ENCODE measurements around the gene SETD6. TPM values are rescaled to one million over a fixed set of nuclear protein-coding genes. Genes with fewer than 3 reads are reported as not detected.

SETD6 gene
- total RNA-seq, 2 experiments from 2014 or later, result 12.6 to 17.8 TPM

DNA sequence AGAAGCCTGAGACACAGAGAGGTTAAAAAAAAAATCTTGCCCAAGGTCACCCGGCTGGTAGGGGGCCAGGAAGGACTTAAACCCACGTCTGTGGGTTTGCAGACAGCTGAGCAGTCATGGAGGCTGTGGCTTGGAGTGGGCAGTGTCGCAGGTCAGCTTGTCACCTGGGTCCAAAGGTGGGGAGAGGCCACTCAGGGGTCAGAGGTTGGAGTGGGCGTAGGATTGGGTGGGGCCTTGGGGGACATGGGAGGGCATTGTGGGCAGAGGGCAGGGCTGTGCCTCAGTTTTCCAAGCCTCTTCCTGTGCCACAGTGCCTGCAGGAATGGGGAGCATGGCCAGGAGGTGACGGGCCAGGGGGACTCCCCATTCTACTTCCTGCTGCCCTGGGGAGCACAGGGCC lies 17.4 kb upstream of the SETD6 start:
- DNase-seq, result no peak
- Mint-ChIP-seq H3K9me3 (ENCODE audit: low read depth) (no peaks in the 10 kb centered on the region), H3K27ac (no peak overlapping the region), H3K27me3 (peaks cover 17% of the 10 kb centered on the region), H3K36me3 (no peaks in the 10 kb centered on the region), H3K4me1 (peaks cover 23% of the 10 kb centered on the region), H3K4me3 (no peak overlapping the region)
- CTCF ChIA-PET, result interaction anchor here (0.8 to 1.2 kb wide), 3 partner anchors 10 to 161 kb away, joined by 3 to 4 read pairs (median 4); no protein-coding TSS in a partner anchor
- no peak for ATAC-seq

GRCh38 chr16:58498341-58499091 lies 16.8 kb upstream of the SETD6 start:
- CTCF ChIA-PET, result interaction anchor here (1.2 to 1.6 kb wide), 3 partner anchors 11 to 234 kb away, joined by 3 to 4 read pairs (median 4); no protein-coding TSS in a partner anchor
- ATAC-seq, result no peak
- no peak overlapping the region for H3K4me3 Mint-ChIP-seq

DNA sequence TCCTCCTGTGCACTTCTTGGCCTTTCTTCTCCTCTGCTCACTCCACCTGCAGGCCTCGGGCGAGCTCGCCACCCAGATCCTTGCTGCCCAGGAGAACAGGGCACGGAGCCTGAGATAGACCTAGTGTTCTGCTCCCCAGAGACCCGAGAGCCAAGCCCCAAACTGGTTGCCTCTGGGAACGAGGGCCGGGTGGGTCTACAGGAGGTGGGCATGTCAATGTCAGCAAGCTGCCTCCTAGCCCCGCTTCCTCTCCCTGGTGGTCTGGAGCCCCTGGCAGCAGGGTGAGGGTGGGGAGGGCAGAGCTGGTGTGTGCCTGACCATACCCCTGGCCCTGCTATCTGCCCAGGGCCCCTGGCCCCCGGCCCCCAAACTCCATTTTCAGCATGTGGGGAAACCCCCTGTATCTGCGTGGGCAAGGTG lies 16.2 kb upstream of the SETD6 start:
- no peak for ATAC-seq
- Mint-ChIP-seq H3K27me3 (peaks cover 15% of the 10 kb centered on the region), H3K36me3 (no peaks in the 10 kb centered on the region), H3K4me1 (peaks cover 23% of the 10 kb centered on the region), H3K27ac (no peak overlapping the region), H3K9me3 (ENCODE audit: low read depth) (no peaks in the 10 kb centered on the region), H3K4me3 (no peak overlapping the region)
- no peak for DNase-seq
- CTCF ChIA-PET, result interaction anchor here (1.0 to 3.8 kb wide), 5 partner anchors 11 to 257 kb away, joined by 3 to 17 read pairs (median 6); no protein-coding TSS in a partner anchor

More at GRCh38 chr16:58498341-58499091, 16.8 kb upstream of the SETD6 start:
- Mint-ChIP-seq H3K27me3 (peaks cover 17% of the 10 kb centered on the region), H3K9me3 (ENCODE audit: low read depth) (no peaks in the 10 kb centered on the region), H3K36me3 (no peaks in the 10 kb centered on the region), H3K27ac (no peak overlapping the region), H3K4me1 (peaks cover 23% of the 10 kb centered on the region)
- DNase-seq, result no peak

DNA sequence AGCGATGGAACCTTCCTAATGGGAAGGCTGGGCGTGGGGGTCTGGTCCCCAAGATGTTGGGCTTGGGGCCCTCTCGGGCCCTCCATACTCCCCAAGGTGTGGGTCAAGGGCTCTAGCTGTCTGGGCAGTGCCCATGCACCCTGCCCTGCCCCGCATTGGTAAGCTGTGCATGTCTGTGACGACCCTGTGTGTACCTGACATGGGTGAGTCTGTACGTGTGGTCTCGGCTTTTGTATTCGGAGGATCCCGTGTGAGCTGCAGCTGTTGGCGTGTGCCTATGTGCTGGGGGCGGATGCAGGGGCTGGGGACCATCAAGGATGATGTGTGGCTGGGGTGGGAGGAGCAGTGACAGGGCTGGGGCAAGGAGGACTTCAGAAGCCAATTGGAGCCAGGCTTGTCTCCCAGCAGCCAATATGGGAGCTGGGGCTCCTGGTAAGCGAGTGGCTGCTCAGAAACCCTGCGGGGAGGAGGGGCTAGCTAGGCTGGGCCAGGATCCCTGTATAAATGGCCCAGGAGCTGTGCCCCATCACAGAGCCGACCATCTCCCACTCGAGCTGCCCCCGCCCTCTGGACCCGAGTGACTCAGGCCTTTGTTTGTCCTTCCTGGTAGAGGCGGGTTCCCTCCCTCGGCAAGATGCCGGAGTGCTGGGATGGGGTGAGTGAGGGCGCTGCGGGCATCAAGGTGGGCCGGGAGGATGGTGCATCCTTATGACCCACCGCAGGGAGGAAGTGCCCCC lies 15.5 kb upstream of the SETD6 start, which contains the start of gene NDRG4:
NDRG4 (plus strand) TSS at position 529 of the 737 bp plus-strand sequence; CDS start at position 635, 106 bp downstream.
- Mint-ChIP-seq H3K27ac (no peak within 1 kb of the TSS), H3K27me3 (peaks cover 15% of the 10 kb centered on the region), H3K9me3 (ENCODE audit: low read depth) (no peaks in the 10 kb centered on the region), H3K36me3 (no peaks in the 10 kb centered on the region), H3K4me3 (peak within 1 kb of the TSS; percentile 49), H3K4me1 (peaks cover 23% of the 10 kb centered on the region)
- CTCF ChIA-PET, result interaction anchor here (1.0 to 3.8 kb wide), 5 partner anchors 12 to 257 kb away, joined by 3 to 17 read pairs (median 6); no protein-coding TSS in a partner anchor
- ATAC-seq, result peak; percentile 75
- DNase-seq, result peak; percentile 70

GRCh38 chr16:58500430-58501241 lies 14.7 kb upstream of the SETD6 start:
- Mint-ChIP-seq H3K27ac (no peak overlapping the region), H3K36me3 (no peaks in the 10 kb centered on the region), H3K27me3 (peaks cover 15% of the 10 kb centered on the region), H3K4me1 (peaks cover 16% of the 10 kb centered on the region), H3K9me3 (ENCODE audit: low read depth) (no peaks in the 10 kb centered on the region), H3K4me3 (peak overlapping the region; percentile 49)
- DNase-seq (no peak), ATAC-seq (peak; percentile 2)
- CTCF ChIA-PET, result interaction anchor here (1.6 to 3.8 kb wide), 3 partner anchors 11 to 256 kb away, joined by 4 to 17 read pairs (median 8); no protein-coding TSS in a partner anchor

- CTCF ChIA-PET, result interaction anchor here (3.8 kb wide), 1 partner anchor 10 kb away, joined by 17 read pairs; no protein-coding TSS in a partner anchor
- peak overlapping the region; percentile 49 for H3K4me3 Mint-ChIP-seq
- no peaks in the 10 kb centered on the region for H3K36me3 Mint-ChIP-seq
- DNase-seq (no peak), ATAC-seq (peak; percentile 28)
- H3K9me3 Mint-ChIP-seq (ENCODE audit: low read depth), result no peaks in the 10 kb centered on the region
- H3K4me1 Mint-ChIP-seq, result peaks cover 15% of the 10 kb centered on the region
- H3K27me3 Mint-ChIP-seq, result peaks cover 15% of the 10 kb centered on the region
- no peak overlapping the region for H3K27ac Mint-ChIP-seq
Observed at GRCh38 chr16:58501242-58502131, 13.8 kb upstream of the SETD6 start.

- Mint-ChIP-seq H3K36me3 (no peaks in the 10 kb centered on the region), H3K27ac (no peak overlapping the region), H3K4me3 (no peak overlapping the region), H3K4me1 (peaks cover 11% of the 10 kb centered on the region), H3K27me3 (peaks cover 15% of the 10 kb centered on the region), H3K9me3 (ENCODE audit: low read depth) (no peaks in the 10 kb centered on the region)
- no peak for DNase-seq
- CTCF ChIA-PET, result interaction anchor here (3.8 kb wide), 1 partner anchor 9 kb away, joined by 17 read pairs; no protein-coding TSS in a partner anchor
- no peak for ATAC-seq
Observed at GRCh38 chr16:58502217-58502921, 12.9 kb upstream of the SETD6 start.

DNA sequence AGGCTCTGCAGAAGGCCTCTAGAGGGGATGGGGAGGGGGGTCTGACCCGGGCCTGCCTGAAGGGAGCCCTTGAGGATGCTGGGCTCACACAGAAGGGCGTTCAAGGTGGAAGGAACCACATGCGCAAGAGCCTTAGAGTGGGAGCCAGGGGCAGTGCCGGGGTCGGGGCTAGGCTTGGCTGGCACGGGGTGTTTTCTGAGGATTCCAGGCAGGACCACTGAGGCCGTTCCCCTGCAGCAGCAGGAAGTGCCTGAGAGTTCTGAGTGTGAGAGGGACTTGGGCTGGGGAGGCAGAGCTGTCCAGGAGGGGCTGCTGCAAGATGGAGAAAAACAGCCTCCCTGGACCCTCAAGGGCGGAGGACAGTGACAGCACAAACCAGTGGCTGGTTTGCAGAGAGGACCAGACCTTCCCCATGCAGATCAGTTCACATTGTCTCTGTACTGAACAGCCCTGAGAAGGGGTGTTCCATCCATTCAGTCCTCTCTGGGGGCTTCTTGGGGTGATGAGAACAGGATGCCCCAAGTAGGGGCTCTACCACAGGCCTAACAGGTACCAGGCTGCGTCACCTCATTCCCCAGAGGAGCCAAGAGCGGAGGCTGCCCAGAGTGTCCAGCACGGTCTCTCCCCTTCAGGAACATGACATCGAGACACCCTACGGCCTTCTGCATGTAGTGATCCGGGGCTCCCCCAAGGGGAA lies 12.0 kb upstream of the SETD6 start:
- H3K27me3 Mint-ChIP-seq, result peaks cover 15% of the 10 kb centered on the region
- CTCF ChIA-PET, result no interaction called here
- ATAC-seq (no peak), DNase-seq (no peak)
- H3K36me3 Mint-ChIP-seq, result no peaks in the 10 kb centered on the region
- no peak overlapping the region for H3K4me3 Mint-ChIP-seq
- no peak overlapping the region for H3K27ac Mint-ChIP-seq
- H3K4me1 Mint-ChIP-seq, result peaks cover 9% of the 10 kb centered on the region
- H3K9me3 Mint-ChIP-seq (ENCODE audit: low read depth), result no peaks in the 10 kb centered on the region

- H3K36me3 Mint-ChIP-seq, result no peaks in the 10 kb centered on the region
- ATAC-seq, result no peak
Observed at GRCh38 chr16:58503863-58504688, 11.2 kb upstream of the SETD6 start.

DNA sequence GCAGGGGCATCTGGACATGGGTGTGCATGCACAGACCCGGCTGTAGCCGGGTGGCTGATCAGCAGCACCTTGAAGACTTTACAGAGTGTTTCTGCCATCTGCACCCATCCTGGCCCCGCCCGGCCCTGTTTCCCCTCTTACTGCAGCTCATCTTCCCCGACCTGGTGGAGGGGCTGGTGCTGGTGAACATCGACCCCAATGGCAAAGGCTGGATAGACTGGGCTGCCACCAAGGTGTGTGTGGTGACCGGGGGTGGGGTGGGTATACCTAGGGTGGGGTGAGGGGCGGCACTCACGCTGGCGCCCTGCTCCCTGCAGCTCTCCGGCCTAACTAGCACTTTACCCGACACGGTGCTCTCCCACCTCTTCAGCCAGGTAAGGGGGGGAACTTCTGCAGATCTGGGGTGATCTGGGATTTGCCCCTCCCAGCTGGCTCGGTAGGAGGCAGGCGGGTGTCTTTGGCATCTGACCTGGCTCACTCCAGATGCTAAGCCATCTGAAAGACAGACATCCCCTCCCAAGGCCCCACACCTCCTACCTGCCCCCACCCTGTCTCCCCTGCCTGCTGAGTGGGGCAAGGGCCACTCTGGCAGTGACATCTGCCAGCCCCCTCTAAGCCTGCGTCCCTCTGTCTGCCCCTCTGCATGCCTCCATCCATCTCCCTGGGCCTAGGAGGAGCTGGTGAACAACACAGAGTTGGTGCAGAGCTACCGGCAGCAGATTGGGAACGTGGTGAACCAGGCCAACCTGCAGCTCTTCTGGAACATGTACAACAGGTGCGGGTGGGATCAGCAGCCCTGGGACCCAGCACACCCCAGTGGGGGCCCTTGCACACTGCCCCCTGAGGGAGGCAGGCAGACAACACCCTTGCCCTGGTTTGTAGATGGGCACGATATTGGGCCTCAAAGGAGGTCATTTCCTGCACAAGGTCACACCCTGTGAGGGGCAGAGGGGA lies 8.8 kb upstream of the SETD6 start:
- Mint-ChIP-seq H3K9me3 (ENCODE audit: low read depth) (no peaks in the 10 kb centered on the region), H3K4me3 (no peak overlapping the region), H3K27me3 (peaks cover 2% of the 10 kb centered on the region), H3K27ac (no peak overlapping the region), H3K4me1 (peaks cover 2% of the 10 kb centered on the region), H3K36me3 (no peaks in the 10 kb centered on the region)
- ATAC-seq, result no peak
- CTCF ChIA-PET, result no interaction called here
- DNase-seq, result no peak

More at GRCh38 chr16:58503863-58504688, 11.2 kb upstream of the SETD6 start:
- Mint-ChIP-seq H3K27me3 (peaks cover 15% of the 10 kb centered on the region), H3K9me3 (ENCODE audit: low read depth) (no peaks in the 10 kb centered on the region), H3K4me1 (peaks cover 9% of the 10 kb centered on the region), H3K27ac (no peak overlapping the region), H3K4me3 (no peak overlapping the region)
- DNase-seq, result no peak
- CTCF ChIA-PET, result no interaction called here

Measured in activated CD8-positive, alpha-beta memory T cell treated with anti-CD3 and anti-CD28 coated beads, Interleukin-2, amount 10 ng/mL, durations not matched to agents 7 days and 5 days (primary cell).